Retinal pigment epithelial cell (primary cell): Measurements from ENCODE around the gene PLA2R1.

Experiments
- DNase-seq: peaks from one replicate; pipeline ENCODE4 v3.0.0-alpha.2; 2010; ENCODE audit warnings: low read depth
- H3K4me3 ChIP-seq: 2 replicates; pipeline ENCODE4 v1.5.1; 2011; ENCODE audit warnings: mild to moderate bottlenecking, low read length, control low read depth, moderate library complexity
- TF ChIP-seq, protein P1 (sequence below): conservative IDR thresholded peaks from 2 replicates; pipeline ENCODE4 v1.5.1; 2011; ENCODE audit warnings: low read depth, low read length, control low read depth, inconsistent platforms

The PLA2R1 gene

DNA sequence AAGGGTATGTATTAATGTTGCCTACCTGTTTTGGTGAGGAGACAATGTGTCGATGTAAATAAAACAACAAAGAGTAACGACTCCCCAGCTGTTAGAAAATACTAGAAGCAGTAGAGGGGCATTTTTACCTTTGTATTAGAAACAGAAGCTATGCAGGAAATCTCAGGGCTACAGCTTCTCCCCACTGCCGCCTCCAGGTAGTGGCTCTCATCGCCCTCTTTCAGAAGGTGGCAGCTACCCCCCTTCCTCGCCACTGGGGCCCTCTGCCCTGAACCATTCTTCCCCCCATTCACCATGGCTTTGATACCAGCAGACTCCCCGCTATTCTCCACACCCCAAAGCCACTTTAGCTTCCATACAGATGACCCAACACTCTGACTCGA is 6.7 kb downstream of the PLA2R1 start:
- TF ChIP-seq, protein P1, sequence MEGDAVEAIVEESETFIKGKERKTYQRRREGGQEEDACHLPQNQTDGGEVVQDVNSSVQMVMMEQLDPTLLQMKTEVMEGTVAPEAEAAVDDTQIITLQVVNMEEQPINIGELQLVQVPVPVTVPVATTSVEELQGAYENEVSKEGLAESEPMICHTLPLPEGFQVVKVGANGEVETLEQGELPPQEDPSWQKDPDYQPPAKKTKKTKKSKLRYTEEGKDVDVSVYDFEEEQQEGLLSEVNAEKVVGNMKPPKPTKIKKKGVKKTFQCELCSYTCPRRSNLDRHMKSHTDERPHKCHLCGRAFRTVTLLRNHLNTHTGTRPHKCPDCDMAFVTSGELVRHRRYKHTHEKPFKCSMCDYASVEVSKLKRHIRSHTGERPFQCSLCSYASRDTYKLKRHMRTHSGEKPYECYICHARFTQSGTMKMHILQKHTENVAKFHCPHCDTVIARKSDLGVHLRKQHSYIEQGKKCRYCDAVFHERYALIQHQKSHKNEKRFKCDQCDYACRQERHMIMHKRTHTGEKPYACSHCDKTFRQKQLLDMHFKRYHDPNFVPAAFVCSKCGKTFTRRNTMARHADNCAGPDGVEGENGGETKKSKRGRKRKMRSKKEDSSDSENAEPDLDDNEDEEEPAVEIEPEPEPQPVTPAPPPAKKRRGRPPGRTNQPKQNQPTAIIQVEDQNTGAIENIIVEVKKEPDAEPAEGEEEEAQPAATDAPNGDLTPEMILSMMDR = no peak
- H3K4me3 ChIP-seq = no peak overlapping the region
- DNase-seq = no peak

DNA sequence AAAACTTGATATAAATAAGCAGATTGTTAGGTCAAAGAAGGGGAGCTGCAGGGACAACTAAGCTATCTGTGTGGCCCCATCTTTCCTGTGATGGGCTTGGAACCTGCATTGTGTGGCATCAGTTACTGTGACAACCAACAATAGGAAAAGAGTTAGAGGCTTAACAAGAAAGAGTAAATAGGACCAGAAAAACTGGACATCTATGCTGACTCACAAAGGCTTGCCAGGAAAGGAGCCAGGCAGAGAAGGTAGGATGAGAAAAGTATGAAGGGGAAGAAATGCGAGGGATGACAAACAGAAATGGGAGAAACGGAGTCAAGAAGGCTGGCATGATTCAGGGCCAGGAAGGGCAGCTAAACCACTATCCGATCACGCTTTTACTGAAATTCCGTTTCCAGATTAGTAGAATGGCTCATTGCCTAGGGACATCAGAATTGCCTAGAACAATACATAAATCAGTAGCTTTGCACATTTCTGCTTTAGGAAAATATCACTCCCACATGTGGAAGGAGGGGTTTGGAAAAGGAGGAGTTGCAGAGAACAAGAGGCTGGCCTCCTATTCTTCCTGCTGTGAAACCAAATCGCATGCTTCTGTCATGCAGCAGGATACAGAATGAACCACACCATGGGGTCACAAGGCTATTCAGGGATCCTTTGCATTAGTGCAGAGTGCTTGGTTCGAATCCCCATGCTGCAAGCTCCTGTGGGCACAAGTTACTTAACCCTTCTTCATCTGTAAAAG is 7.3 kb downstream of the PLA2R1 start:
- no peak for DNase-seq
- TF ChIP-seq, protein P1 = no peak
- no peak overlapping the region for H3K4me3 ChIP-seq

DNA sequence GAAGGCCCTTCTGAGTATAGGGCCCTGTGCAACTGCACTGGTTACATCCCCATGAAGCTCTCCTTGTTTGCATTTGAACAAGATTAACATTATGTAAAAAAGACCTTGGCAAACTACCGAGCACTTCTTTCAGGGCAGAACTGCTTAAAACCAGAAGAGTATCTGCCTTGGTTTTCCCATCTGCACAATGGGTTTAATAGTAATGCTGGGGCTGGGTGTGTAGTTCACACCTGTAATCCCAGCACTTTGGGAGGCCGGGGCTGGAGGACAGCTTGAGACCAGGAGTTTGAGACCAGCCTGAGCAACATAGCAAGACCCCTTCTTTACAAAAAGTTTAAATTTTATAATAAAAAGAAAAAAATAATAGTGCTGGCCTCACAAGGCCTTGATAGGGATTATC is 8.5 kb downstream of the PLA2R1 start:
- DNase-seq = no peak
- no peak overlapping the region for H3K4me3 ChIP-seq
- TF ChIP-seq, protein P1 = no peak

DNA sequence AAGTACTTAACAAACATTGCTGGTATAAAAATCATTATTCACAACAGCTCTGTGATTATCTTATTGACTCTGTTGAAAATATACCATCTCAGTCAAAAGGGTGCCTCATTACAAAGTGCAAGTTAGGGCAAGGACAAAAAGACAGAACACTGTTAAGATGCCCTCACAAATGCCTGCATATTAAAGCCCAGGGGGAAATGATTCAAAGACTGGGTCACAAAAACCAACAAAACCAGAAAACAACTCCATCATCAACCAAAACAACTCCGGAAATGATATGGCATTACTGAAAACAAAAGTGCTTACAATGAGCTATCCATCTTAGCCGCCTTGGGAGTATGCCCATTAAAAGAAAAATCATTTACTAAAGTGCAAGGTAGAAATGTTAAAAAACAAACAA is 9.9 kb downstream of the PLA2R1 start:
- TF ChIP-seq, protein P1 = no peak
- DNase-seq = no peak
- no peak overlapping the region for H3K4me3 ChIP-seq

DNA sequence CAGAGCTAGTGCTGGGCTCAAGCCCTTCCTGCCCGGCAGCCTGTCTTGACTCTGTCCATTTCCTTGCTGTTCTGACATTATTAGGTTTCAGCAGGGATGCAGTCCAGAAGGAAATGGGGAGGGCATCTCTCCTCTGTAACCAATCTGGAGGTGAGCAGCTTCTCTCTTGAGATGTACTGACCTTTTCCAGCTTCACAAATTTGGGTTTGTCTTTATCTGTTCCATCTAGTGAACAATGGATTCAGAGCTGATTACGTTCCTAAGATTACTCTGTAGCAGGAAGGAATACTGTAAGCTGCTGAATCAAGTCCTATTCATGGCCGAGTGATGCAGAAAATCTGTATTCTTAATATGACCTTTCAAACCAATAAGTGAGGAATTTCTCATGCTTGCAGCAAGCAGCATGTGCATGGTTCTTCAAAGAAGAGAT is 11.0 kb downstream of the PLA2R1 start:
- no peak for DNase-seq
- TF ChIP-seq, protein P1 = no peak
- no peak overlapping the region for H3K4me3 ChIP-seq

DNA sequence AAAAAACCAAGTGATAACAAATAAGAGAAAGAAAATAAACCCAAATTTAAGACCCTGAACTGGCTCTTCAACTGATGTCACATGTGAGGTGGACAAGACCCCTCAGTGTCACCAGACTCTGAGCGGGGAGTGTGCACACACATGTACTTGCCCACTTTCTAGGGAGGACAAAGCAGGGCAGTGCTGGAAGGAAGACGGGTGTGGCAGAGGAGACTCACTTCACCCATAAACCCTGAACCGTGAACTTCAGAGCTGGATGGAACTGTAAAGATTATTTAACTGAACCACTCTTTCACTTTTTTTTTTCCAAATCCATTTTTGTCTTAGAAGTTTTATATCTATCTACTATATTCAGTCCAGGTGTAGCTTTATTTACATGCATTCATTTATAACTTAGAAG is 12.3 kb downstream of the PLA2R1 start:
- H3K4me3 ChIP-seq = no peak overlapping the region
- TF ChIP-seq, protein P1 = no peak
- DNase-seq = no peak

DNA sequence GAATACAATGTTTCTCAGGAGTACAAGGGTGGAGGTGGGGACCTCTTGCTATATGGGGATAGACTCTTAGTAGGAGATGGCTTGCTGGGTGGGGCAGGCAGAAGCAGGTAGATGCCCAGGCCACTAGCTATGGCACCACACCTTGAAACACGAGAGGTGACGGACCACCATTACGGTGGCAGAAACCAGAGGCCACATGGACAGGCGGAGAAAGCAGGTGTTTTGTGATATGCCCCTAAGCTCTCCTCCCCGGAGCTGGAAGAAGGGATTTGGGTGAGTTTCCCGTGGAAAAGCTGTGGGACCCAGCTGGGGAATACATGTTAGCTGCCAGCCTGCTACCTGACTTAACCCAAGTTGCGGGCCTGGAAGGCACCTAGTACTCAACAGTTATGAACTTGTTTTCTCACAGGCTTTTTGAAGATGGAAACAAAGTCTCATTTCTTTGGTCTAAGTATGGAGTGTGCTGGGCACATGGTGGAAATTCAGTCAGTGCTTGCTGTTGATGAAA is 16.7 kb downstream of the PLA2R1 start:
- no peak for DNase-seq

More for the DNA sequence above, 16.7 kb downstream of the PLA2R1 start:
- TF ChIP-seq, protein P1 = no peak
- no peak overlapping the region for H3K4me3 ChIP-seq
